B cell (primary cell): ENCODE results near the gene HSFX4.
"Not testable (repeated sequence)": the region's sequence is repeated elsewhere in the genome, so short reads cannot be mapped to it uniquely, and the experiment has no call there.

Experiments
- CTCF ChIP-seq: fragments of 200-600 bp; IDR thresholded peaks from one replicate; pipeline ENCODE4 v1.8.0; 2022; ENCODE audit warnings: antibody characterized with exemption, mild to moderate bottlenecking
- EZH2 ChIP-seq: IDR thresholded peaks from 2 replicates; pipeline ENCODE4 v1.6.1; 2012; ENCODE audit warnings: borderline replicate concordance, low read depth, mild to moderate bottlenecking, moderate library complexity, low read length; ENCODE audit not compliant: insufficient read depth, poor library complexity, severe bottlenecking

- TF ChIP-seq EZH2: not testable (repeated sequence)
- peak; percentile 40 for TF ChIP-seq CTCF
These were observed 11.3 kb downstream of the HSFX4 start for GRCh38 chrX:149940674-149941024.
